Colonic mucosa (tissue), 4 donors: ENCODE data around the gene APH1B. TPM values are rescaled to one million over a fixed set of nuclear protein-coding genes. Genes with fewer than 3 reads are reported as not detected.
A peak's percentile ranks its signal among the peaks of the same experiment; 100 is the strongest.

Experiments
- DNase-seq: peaks from one replicate; pipeline ENCODE4 v3.0.0-alpha.2; 2020
- H3K27ac ChIP-seq: fragments of 200-600 bp; one replicate; pipeline ENCODE4 v1.8.0; 2021
- H3K27me3 ChIP-seq: fragments of 200-600 bp; one replicate; pipeline ENCODE4 v1.8.0; 2021
- H3K36me3 ChIP-seq: fragments of 200-600 bp; one replicate; pipeline ENCODE4 v1.8.0; 2021
- H3K4me1 ChIP-seq: fragments of 200-600 bp; one replicate; pipeline ENCODE4 v1.8.0; 2021; ENCODE audit warnings: mild to moderate bottlenecking
- H3K4me3 ChIP-seq: fragments of 200-600 bp; one replicate; pipeline ENCODE4 v1.8.0; 2021
- H3K9ac ChIP-seq, 2 donors: one replicate each; pipeline ENCODE4 v1.7.0; 2013; ENCODE audit warnings: control low read depth in 2 of 2, low read depth in 2 of 2, low read length in 2 of 2
- H3K9me3 ChIP-seq: fragments of 200-600 bp; one replicate; pipeline ENCODE4 v1.8.0; 2021
- intact Hi-C: fragments of 100-400 bp; cut with DNase I; formaldehyde crosslinking; loops from one replicate; pipeline ENCODE4 v1.14.1; 2022
- total RNA-seq, 2 donors: library from RNA; stranded (reverse); fragmentation: NEBNext Ultra II Directional in 1 of 2; extraction: Animal tissue kit (Norgen Biotek cat#: 25700) in 1 of 2; gene quantifications; one replicate each; pipeline ENCODE4 v1.2.1, GENCODE V29; 2021
- TF ChIP-seq, protein P1 (sequence below): fragments of 200-600 bp; IDR thresholded peaks from one replicate; pipeline ENCODE4 v1.8.0; 2022; ENCODE audit warnings: antibody characterized with exemption, mild to moderate bottlenecking
- donor health status: healthy.
- donor health status: DM: no; HTN: no; CAD: no.
- donor health status: DM: no; HTN: no; CAD: no.

Gene APH1B
- total RNA-seq, 2 donors from 2014 or later = 5.0 to 8.9 TPM

DNA sequence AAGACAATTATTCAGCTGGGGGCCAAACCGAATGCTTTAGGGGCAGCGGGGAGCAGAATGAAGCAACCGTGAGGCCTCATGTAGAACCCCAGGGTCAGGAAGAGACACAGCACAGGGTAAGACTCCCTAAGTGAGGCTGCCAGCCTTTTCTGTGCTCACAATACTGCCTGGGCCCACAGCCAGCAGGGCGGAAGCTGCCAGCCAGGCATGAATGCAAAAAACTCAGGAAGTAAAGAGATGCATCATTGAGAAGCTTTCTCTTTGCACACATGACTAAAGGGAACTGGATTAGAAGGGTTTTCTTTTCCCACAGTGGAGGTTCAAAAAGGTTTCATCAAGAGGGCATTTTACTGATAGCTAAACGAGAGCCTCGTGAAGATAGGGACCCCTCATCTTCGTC, 71.0 kb downstream of the APH1B start:
- intact Hi-C loops = no loop called here
- Histone ChIP-seq H3K27me3 (no peaks in the 10 kb centered on the region), H3K27ac (peak overlapping the region; percentile 57), H3K36me3 (no peaks in the 10 kb centered on the region), H3K4me3 (no peak overlapping the region), H3K9ac (peak overlapping the region in 1 of 2 donors; percentile 62), H3K9me3 (no peaks in the 10 kb centered on the region), H3K4me1 (peaks cover 3% of the 10 kb centered on the region)
- TF ChIP-seq, protein P1, sequence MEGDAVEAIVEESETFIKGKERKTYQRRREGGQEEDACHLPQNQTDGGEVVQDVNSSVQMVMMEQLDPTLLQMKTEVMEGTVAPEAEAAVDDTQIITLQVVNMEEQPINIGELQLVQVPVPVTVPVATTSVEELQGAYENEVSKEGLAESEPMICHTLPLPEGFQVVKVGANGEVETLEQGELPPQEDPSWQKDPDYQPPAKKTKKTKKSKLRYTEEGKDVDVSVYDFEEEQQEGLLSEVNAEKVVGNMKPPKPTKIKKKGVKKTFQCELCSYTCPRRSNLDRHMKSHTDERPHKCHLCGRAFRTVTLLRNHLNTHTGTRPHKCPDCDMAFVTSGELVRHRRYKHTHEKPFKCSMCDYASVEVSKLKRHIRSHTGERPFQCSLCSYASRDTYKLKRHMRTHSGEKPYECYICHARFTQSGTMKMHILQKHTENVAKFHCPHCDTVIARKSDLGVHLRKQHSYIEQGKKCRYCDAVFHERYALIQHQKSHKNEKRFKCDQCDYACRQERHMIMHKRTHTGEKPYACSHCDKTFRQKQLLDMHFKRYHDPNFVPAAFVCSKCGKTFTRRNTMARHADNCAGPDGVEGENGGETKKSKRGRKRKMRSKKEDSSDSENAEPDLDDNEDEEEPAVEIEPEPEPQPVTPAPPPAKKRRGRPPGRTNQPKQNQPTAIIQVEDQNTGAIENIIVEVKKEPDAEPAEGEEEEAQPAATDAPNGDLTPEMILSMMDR = no peak
- peak; percentile 78 for DNase-seq

DNA sequence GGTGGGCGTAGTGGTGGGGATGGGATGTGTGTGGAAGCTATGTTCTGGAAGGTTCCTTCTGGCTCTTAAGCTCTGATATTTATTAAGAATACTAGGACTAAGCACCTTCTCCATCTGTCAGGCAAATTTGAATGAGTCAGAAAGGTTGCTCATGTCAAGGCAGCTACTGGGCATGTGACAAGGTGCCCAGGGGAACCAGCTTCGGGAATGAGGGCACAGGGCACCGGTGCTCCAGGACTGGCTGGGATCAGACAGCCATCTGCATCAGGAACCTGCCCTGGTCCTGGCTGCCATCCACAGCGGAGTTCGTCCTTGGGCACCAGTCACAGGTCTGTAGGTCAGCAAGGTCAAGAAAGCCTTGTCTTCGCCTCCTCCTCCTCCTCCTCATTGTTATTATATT, 71.8 kb downstream of the APH1B start:
- Histone ChIP-seq H3K9ac (peak overlapping the region in 1 of 2 donors; percentile 29), H3K4me3 (no peak overlapping the region), H3K27ac (peak overlapping the region; percentile 57), H3K4me1 (peaks cover 3% of the 10 kb centered on the region), H3K36me3 (no peaks in the 10 kb centered on the region), H3K9me3 (no peaks in the 10 kb centered on the region), H3K27me3 (no peaks in the 10 kb centered on the region)
- no peak for DNase-seq
- TF ChIP-seq, protein P1 = no peak
- intact Hi-C loops = no loop called here

DNA sequence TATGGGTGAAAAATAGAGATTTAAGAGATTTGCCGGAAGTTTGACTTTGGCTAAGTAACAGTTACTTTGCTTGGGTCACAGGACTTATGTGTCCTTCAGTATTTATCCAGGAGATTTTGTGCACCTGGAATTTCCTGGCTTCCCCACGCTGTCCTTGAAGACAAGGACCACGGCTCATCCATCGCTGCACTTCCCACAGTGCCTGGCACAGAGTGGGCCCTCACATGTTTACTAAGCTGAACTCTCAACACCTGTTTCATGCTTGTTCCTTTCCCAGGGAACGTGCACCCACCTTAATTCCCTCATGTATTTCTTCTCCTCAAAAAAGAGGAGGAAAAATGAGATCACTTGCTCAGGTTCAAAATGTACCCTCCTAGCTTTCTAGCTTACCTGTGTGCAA, 72.2 kb downstream of the APH1B start:
- Histone ChIP-seq H3K4me3 (no peak overlapping the region), H3K36me3 (no peaks in the 10 kb centered on the region), H3K4me1 (peaks cover 3% of the 10 kb centered on the region), H3K9me3 (no peaks in the 10 kb centered on the region), H3K27ac (no peak overlapping the region), H3K27me3 (no peaks in the 10 kb centered on the region), H3K9ac (no peak overlapping the region)
- TF ChIP-seq, protein P1 = no peak
- DNase-seq = no peak
- intact Hi-C loops = no loop called here

DNA sequence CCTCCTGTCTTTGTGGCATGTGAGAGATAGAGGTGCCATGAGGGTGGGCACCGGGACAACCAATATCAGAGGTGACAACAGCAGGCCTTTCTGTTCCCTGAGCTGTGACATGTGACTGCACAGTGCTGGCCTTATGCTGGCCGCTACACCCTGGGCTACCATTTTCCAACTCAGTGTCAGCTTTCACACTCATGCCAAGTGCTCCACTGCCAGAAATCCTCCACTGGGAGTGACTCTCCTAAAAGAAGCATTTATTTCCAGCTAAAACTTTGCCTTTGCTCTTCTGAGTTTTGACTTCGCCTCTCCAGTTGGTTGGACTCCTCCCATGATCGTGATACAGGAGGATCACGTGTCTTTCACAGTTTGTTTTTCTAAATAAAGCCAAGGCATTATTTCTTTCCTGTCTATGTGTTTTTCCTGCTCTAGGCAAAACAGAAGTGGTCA, 72.8 kb downstream of the APH1B start:
- H3K27me3 ChIP-seq = no peaks in the 10 kb centered on the region
- H3K9me3 ChIP-seq = no peaks in the 10 kb centered on the region
- no peak overlapping the region for H3K4me3 ChIP-seq
- no peak for DNase-seq
- intact Hi-C loops = no loop called here
- H3K9ac ChIP-seq = no peak overlapping the region
- no peaks in the 10 kb centered on the region for H3K36me3 ChIP-seq
- TF ChIP-seq, protein P1 = no peak
- peaks cover 3% of the 10 kb centered on the region for H3K4me1 ChIP-seq
- H3K27ac ChIP-seq = peak overlapping the region; percentile 91

DNA sequence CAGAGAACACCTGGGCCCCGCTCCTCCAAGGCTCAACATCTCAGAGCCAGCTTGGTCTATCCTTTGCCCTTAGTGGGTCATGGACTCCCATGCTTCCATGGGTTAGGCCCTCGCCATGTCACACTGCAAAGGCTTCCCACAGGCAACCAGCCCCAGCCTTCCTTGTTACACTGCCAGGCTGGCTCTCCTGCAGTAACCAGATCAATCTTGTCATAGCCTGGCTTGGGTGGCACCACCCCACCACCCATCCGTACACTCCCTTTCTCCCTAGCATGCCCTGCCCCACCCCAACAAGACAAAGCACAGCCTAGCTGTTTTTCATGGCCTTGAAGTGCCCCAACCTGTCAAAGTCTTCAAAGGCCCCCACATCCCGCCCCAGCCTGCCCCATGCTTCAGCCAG, 73.8 kb downstream of the APH1B start:
- peak overlapping the region in 1 of 2 donors; percentile 67 for H3K9ac ChIP-seq
- TF ChIP-seq, protein P1 = no peak
- intact Hi-C loops = no loop called here
- peak; percentile 87 for DNase-seq
- H3K27ac ChIP-seq = peak overlapping the region; percentile 91
- H3K4me1 ChIP-seq = peaks cover 3% of the 10 kb centered on the region
- no peaks in the 10 kb centered on the region for H3K36me3 ChIP-seq
- H3K27me3 ChIP-seq = no peaks in the 10 kb centered on the region
- no peaks in the 10 kb centered on the region for H3K9me3 ChIP-seq
- no peak overlapping the region for H3K4me3 ChIP-seq
